Activated T-helper 1 cell treated with anti-CD3 and anti-CD28 coated beads, Interleukin-12 subunit alpha, Interleukin-12 subunit beta, Interleukin-2, Interleukin-4 antibody, amounts not matched to agents 30 ng/mL and 10 ng/mL and 1 ng/mL, durations not matched to agents 14 hours and 24 hours and 36 hours (primary cell): ENCODE results near the gene IFT25. TPM values are rescaled to one million over a fixed set of nuclear protein-coding genes. Genes with fewer than 3 reads are reported as not detected.
"Not testable (repeated sequence)": the region's sequence is repeated elsewhere in the genome, so short reads cannot be mapped to it uniquely, and the experiment has no call there.

Source experiments
- DNase-seq: peaks from one replicate; pipeline ENCODE4 v3.0.0; 2021; ENCODE audit warnings: low spot score
- H3K27ac Mint-ChIP-seq: one replicate; pipeline ENCODE4 v1.8.0; 2021; ENCODE audit warnings: mild to moderate bottlenecking, mixed read lengths
- H3K27me3 Mint-ChIP-seq: one replicate; pipeline ENCODE4 v1.8.0; 2022; ENCODE audit warnings: mild to moderate bottlenecking, moderate library complexity, mixed read lengths; ENCODE audit not compliant: insufficient read depth
- H3K36me3 Mint-ChIP-seq: one replicate; pipeline ENCODE4 v1.8.0; 2021; ENCODE audit warnings: low read depth, mixed read lengths
- H3K4me1 Mint-ChIP-seq: one replicate; pipeline ENCODE4 v1.8.0; 2021; ENCODE audit warnings: low read depth, mixed read lengths
- H3K4me3 Mint-ChIP-seq: one replicate; pipeline ENCODE4 v1.8.0; 2021; ENCODE audit warnings: mild to moderate bottlenecking, moderate library complexity, mixed read lengths
- H3K9me3 Mint-ChIP-seq: one replicate; pipeline ENCODE4 v1.8.0; 2021; ENCODE audit warnings: mixed read lengths
- intact Hi-C: fragments of 100-400 bp; cut with micrococcal nuclease; formaldehyde crosslinking; loops from one replicate; pipeline ENCODE4 v1.15.1; 2024
- total RNA-seq: library from RNA; stranded (reverse); gene quantifications from 2 replicates; pipeline ENCODE4 v1.2.3, GENCODE V29; 2022

Gene IFT25
- total RNA-seq = 50.2 and 52.6 TPM in 2 replicates

DNA sequence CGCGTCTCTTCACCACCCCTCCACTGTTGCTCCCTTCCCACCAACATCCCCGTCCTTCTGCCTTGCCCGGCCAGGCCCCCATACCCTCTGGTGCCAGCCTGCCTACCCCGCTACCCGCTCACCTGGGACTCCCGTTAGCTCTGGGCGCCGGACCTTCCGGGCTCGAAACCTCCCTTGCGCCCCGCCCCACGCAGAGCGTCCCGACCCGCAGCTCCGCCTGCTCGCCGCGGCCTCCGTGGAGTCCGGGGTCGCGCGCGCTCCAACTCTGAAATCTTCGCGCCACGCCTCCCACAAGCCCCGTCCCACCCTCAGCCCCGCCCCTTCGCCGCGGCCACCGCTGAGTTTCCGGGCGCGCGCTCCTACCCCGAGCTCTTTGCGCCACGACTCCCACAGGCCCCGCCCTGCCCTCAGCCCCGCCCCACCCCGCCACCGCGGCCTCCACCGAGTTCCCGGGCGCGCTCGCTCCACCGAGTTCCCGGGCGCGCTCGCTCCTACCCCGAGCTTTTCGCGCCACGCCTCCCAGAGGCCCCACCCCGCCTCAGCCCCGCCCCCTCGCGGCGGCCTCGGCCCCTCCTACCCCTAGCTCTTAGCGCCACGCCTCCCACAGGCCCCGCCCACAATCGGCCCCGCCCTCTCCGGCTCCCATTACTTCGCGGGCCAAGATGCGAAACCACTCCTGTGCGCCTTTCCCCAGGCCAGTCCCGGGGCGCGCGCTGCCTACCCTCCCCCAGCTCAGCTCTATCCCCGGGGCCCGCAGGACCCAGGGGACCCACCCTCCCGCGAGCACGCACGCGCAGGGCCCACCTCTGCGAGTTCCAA lies at the start of gene IFT25:
IFT25 (minus strand) TSS at position 267 of the 819 bp plus-strand sequence. CDS start 5,617 bp downstream, outside the sequence.
- Mint-ChIP-seq H3K4me3 (peak within 1 kb of the TSS; percentile 90), H3K9me3 (no peaks in the 10 kb centered on the region), H3K4me1 (peaks cover 61% of the 10 kb centered on the region), H3K36me3 (peaks cover 17% of the 10 kb centered on the region), H3K27me3 (no peaks in the 10 kb centered on the region), H3K27ac (peak within 1 kb of the TSS; percentile 89)
- intact Hi-C loops = loop anchor here (1.0 to 10.0 kb wide), 17 partner anchors 14 to 1891 kb away; partner anchors contain the start of genes BTF3L4, CC2D1B, CPT2 and CYB5RL
- peak; percentile 95 for DNase-seq

- H3K9me3 Mint-ChIP-seq, H3K36me3 Mint-ChIP-seq, H3K27me3 Mint-ChIP-seq, H3K4me1 Mint-ChIP-seq, intact Hi-C loops, H3K27ac Mint-ChIP-seq, H3K4me3 Mint-ChIP-seq, DNase-seq: not testable (repeated sequence)
Measured at GRCh38 chr1:53994516-53994915, 49.0 kb upstream of the IFT25 start.

- Mint-ChIP-seq H3K27ac (no peak overlapping the region), H3K9me3 (no peaks in the 10 kb centered on the region), H3K36me3 (no peaks in the 10 kb centered on the region), H3K4me3 (no peak overlapping the region), H3K27me3 (no peaks in the 10 kb centered on the region), H3K4me1 (peaks cover 7% of the 10 kb centered on the region)
- DNase-seq = no peak
- intact Hi-C loops = no loop called here
Measured at GRCh38 chr1:53992085-53992874, 46.8 kb upstream of the IFT25 start.

- no peak overlapping the region for H3K4me3 Mint-ChIP-seq
- intact Hi-C loops = no loop called here
- H3K27me3 Mint-ChIP-seq = no peaks in the 10 kb centered on the region
- H3K36me3 Mint-ChIP-seq = no peaks in the 10 kb centered on the region
- H3K27ac Mint-ChIP-seq = no peak overlapping the region
- H3K9me3 Mint-ChIP-seq = no peaks in the 10 kb centered on the region
- H3K4me1 Mint-ChIP-seq = peaks cover 7% of the 10 kb centered on the region
- DNase-seq = no peak
Measured at GRCh38 chr1:53987880-53988279, 42.4 kb upstream of the IFT25 start.

GRCh38 chr1:53986458-53986857 lies 41.0 kb upstream of the IFT25 start:
- Mint-ChIP-seq H3K36me3 (no peaks in the 10 kb centered on the region), H3K9me3 (no peaks in the 10 kb centered on the region), H3K27ac (no peak overlapping the region), H3K4me1 (peaks cover 7% of the 10 kb centered on the region), H3K27me3 (no peaks in the 10 kb centered on the region), H3K4me3 (no peak overlapping the region)
- intact Hi-C loops = no loop called here
- DNase-seq = no peak

- DNase-seq = no peak
- H3K27me3 Mint-ChIP-seq = no peaks in the 10 kb centered on the region
- intact Hi-C loops = no loop called here
Measured at GRCh38 chr1:53984726-53985125, 39.2 kb upstream of the IFT25 start.

GRCh38 chr1:53982763-53983104 lies 37.2 kb upstream of the IFT25 start:
- Mint-ChIP-seq H3K4me3 (no peak overlapping the region), H3K36me3 (no peaks in the 10 kb centered on the region), H3K27ac (no peak overlapping the region), H3K27me3 (no peaks in the 10 kb centered on the region), H3K4me1 (peaks cover 1% of the 10 kb centered on the region), H3K9me3 (no peaks in the 10 kb centered on the region)
- DNase-seq = no peak
- intact Hi-C loops = no loop called here

More at GRCh38 chr1:53984726-53985125, 39.2 kb upstream of the IFT25 start:
- Mint-ChIP-seq H3K4me1 (peaks cover 7% of the 10 kb centered on the region), H3K36me3 (no peaks in the 10 kb centered on the region), H3K4me3 (no peak overlapping the region), H3K9me3 (no peaks in the 10 kb centered on the region), H3K27ac (no peak overlapping the region)

DNA sequence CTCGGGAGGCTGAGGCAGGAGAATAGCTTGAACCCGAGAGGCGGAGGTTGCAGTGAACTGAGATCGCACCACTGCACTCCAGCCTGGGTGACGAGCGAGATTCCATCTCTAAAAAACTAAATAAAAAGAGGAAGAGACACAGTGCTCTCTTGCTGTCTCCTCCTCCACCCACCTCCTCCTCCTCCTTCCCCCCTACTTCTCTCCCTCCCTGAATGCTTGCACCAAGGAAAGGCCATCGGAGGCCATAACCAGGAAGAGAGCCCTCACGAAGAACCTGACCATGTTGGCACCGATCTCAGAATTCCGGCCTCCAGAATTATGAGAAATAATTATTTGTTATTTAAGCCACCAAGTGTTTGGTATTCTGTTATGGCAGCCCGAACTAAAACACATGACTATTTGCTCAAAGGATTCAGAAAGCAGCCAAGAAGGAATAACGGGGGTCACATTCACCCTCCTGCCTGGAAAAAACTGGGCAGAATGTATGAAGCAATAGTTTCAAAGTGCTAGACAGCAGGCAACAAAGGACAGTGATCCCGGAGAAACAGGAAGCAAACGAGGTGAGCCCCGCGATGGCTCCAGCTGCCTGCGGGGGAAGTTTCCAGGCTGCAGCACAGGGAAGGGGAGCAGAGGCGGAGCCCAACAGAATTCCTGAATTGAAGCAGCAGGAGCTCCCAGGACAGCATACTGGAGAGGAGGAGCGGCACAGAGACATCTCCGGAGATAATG lies 36.7 kb upstream of the IFT25 start:
- no peak for DNase-seq
- H3K36me3 Mint-ChIP-seq = no peaks in the 10 kb centered on the region
- no peak overlapping the region for H3K4me3 Mint-ChIP-seq
- H3K4me1 Mint-ChIP-seq = no peaks in the 10 kb centered on the region
- H3K9me3 Mint-ChIP-seq = no peaks in the 10 kb centered on the region
- no peaks in the 10 kb centered on the region for H3K27me3 Mint-ChIP-seq
- H3K27ac Mint-ChIP-seq = no peak overlapping the region
- intact Hi-C loops = no loop called here

GRCh38 chr1:53981220-53981619 lies 35.7 kb upstream of the IFT25 start:
- Mint-ChIP-seq H3K27ac (no peak overlapping the region), H3K27me3 (no peaks in the 10 kb centered on the region), H3K4me1 (no peaks in the 10 kb centered on the region), H3K4me3 (no peak overlapping the region), H3K9me3 (no peaks in the 10 kb centered on the region), H3K36me3 (no peaks in the 10 kb centered on the region)
- DNase-seq = no peak
- intact Hi-C loops = no loop called here

DNA sequence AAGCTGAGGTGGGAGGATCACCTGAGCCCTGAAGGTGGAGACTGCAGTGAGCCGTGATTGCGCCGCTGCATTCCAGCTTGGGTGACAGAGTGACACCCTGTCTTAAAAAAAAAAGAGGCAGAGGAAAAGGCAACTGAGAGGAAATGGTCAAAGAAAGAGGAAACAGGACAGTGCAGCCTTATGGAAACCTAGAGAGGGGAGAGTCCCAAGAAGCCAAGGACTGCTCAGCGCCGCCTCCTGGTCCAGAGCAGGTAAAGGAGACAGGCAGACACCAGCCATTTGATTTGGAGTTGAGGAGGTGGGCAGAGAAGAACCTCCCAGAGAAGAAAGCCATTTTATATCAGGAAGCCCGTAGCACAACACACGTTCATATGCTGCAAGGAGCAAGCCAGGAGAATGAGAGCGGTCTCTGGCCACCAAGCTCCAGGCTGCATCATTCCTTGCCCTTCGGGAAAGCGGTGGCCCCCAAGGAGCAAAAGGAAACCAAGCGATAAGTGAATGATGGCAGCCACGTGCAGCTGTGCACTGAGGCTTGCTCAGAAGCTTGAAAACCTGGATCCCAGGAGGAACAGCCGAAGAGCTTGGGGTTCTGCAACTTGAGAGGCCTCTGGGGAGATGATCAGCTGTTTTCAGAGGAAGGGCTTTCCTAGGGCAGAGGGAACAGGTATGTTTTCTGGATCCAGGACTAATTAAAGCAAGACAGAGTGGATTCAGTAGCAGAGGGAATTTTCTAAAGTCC lies 34.4 kb upstream of the IFT25 start:
- DNase-seq = no peak
- H3K36me3 Mint-ChIP-seq = no peaks in the 10 kb centered on the region
- intact Hi-C loops = no loop called here
- H3K4me3 Mint-ChIP-seq = no peak overlapping the region
- no peak overlapping the region for H3K27ac Mint-ChIP-seq
- no peaks in the 10 kb centered on the region for H3K4me1 Mint-ChIP-seq
- H3K9me3 Mint-ChIP-seq = no peaks in the 10 kb centered on the region
- H3K27me3 Mint-ChIP-seq = no peaks in the 10 kb centered on the region

GRCh38 chr1:53975861-53976260 lies 30.4 kb upstream of the IFT25 start:
- intact Hi-C loops = no loop called here
- Mint-ChIP-seq H3K9me3 (no peaks in the 10 kb centered on the region), H3K27ac (no peak overlapping the region), H3K36me3 (peaks cover 9% of the 10 kb centered on the region), H3K4me1 (peaks cover 4% of the 10 kb centered on the region), H3K27me3 (no peaks in the 10 kb centered on the region), H3K4me3 (no peak overlapping the region)
- DNase-seq = no peak

DNA sequence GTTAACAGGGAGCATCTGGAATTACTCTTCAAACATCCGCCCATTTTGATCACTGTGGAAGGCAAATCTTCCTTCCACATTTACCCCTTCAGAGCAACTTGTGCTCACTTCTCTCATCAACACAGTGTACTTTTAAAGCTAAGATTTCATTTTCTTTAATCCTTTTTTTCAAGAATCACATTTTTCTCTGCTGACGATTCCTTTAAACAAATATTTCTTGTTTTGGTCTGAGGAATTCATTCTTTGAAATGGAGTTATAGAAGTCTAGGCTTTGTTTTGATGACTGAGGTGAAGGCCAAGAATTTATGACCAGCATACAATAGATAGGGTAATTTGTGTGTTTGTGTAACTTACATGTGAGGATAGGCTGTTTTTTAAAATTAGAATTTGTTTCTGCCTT lies 26.2 kb upstream of the IFT25 start:
- intact Hi-C loops = no loop called here
- peaks cover 30% of the 10 kb centered on the region for H3K36me3 Mint-ChIP-seq
- H3K27ac Mint-ChIP-seq = no peak overlapping the region
- DNase-seq = no peak
- no peaks in the 10 kb centered on the region for H3K27me3 Mint-ChIP-seq
- H3K4me1 Mint-ChIP-seq = peaks cover 4% of the 10 kb centered on the region
- H3K9me3 Mint-ChIP-seq = no peaks in the 10 kb centered on the region
- H3K4me3 Mint-ChIP-seq = no peak overlapping the region
